ENCODE measurements around the gene PARD3B. TPM values are rescaled to one million over a fixed set of nuclear protein-coding genes. Genes with fewer than 3 reads are reported as not detected.

PARD3B gene
- total and polyA plus RNA-seq, 2 of the 8 experiments (the other 6 are each of a cell fraction or from before 2014, with no cell fraction given) = 1.2 to 5.7 TPM

DNA sequence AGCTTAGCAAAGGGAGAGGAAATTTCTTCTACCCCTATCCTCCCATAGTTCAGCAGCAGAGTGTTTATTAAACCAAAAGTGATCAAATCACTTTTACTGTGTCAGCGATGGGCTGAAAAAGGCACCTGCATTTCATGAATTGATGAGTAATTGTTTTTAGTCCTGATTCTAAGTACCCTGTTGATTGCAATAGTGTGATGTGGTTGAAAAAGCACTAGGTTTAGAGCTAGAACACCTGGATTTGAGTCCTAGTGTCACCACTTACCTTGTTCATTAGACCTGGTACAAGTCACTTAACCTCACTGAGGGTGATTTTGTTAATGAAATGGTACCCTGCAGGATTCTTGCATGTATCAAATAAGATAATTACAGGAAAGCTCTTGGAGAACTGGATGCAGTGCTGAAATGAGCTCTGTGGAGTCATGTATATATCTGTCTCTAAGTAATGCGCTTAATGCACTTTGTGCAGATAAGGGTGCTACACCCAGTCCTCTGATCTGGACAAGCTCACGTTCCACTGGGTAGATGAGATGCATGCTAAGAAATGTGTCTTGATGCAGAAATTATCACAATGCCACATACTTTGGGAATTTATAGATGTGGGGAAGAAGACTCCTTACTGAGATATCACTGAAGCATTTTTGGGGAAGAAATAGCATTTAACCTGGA is 289.6 kb downstream of the PARD3B start:
- H3K23me2 ChIP-seq (ENCODE audit: low read depth, low read length) = no peaks in the 10 kb centered on the region
- no peaks in the 10 kb centered on the region for H3K27me3 ChIP-seq (replicated peaks in 1 of 4; ENCODE audit: control insufficient read depth in 3 of 4, extremely low read depth in 1 of 4, insufficient read depth in 3 of 4, low read length in 3 of 4)
- no peak overlapping the region for H3K23ac ChIP-seq (ENCODE audit: insufficient read length)
- H4K8ac ChIP-seq (ENCODE audit: extremely low read depth, insufficient read depth, low read length) = no peak overlapping the region
- DNase-seq (ENCODE audit: low read depth in 1 of 2, low spot score in 2 of 2) = no peak
- H3K9me3 ChIP-seq (ENCODE audit: insufficient read depth in 2 of 2, low read depth in 1 of 2, low read length in 1 of 2) = no peaks in the 10 kb centered on the region
- TF ChIP-seq FOSL1 (IDR thresholded peaks at IDR 0.05; ENCODE audit: insufficient read depth, low read depth, low read length) (no peak), JUND (IDR thresholded peaks at IDR 0.05; ENCODE audit: low read length) (no peak), EP300 (IDR thresholded peaks at IDR 0.05; ENCODE audit: borderline replicate concordance in 1 of 2, low read depth in 2 of 2, low read length in 2 of 2) (no peak), CREB1 (IDR thresholded peaks at IDR 0.05) (no peak), EZH2 (IDR thresholded peaks at IDR 0.05; ENCODE audit: low read depth, low read length, severe bottlenecking) (no peak)
- H3K4ac ChIP-seq (replicated peaks; ENCODE audit: insufficient read length, low read depth, low read length) = no peak overlapping the region
- no peak for FAIRE-seq
- H3K79me2 ChIP-seq (ENCODE audit: control insufficient read depth in 1 of 2, insufficient read depth in 2 of 2, low read length in 2 of 2) = no peaks in the 10 kb centered on the region
- no peaks in the 10 kb centered on the region for H3K79me1 ChIP-seq (ENCODE audit: low read depth, low read length)
- no peak overlapping the region for H4K91ac ChIP-seq (replicated peaks; ENCODE audit: insufficient read length, low read length)
- no peak overlapping the region for H3K56ac ChIP-seq (replicated peaks; ENCODE audit: insufficient read length, low read depth, low read length)
- POLR2A ChIA-PET (ENCODE audit: partially characterized antibody) = no interaction called here
- no peak overlapping the region for H3K4me3 ChIP-seq (ENCODE audit: extremely low read depth in 1 of 4, insufficient read depth in 2 of 4, low read depth in 3 of 4, low read length in 4 of 4)
- H3K4me1 ChIP-seq (replicated peaks in 1 of 4; ENCODE audit: control insufficient read depth in 3 of 4, insufficient read depth in 4 of 4, low read length in 3 of 4) = no peaks in the 10 kb centered on the region
- H3K9ac ChIP-seq (replicated peaks in 1 of 4; ENCODE audit: extremely low read depth in 1 of 4, low read depth in 3 of 4, low read length in 3 of 4) = no peak overlapping the region
- CTCF ChIA-PET (ENCODE audit: partially characterized antibody) = no interaction called here
- no peak overlapping the region for H3K4me2 ChIP-seq (ENCODE audit: insufficient read depth in 1 of 2, low read depth in 2 of 2, low read length in 2 of 2)
- H3K36me3 ChIP-seq (ENCODE audit: control insufficient read depth in 2 of 4, insufficient read depth in 4 of 4, low read length in 3 of 4) = no peaks in the 10 kb centered on the region
- H2BK15ac ChIP-seq (ENCODE audit: low read length) = no peak overlapping the region
- no peak overlapping the region for H2BK5ac ChIP-seq (ENCODE audit: low read depth, low read length)
- no peak overlapping the region for H2BK12ac ChIP-seq (ENCODE audit: low read depth, low read length)
- H2AK5ac ChIP-seq (ENCODE audit: low read depth, low read length) = no peak overlapping the region
- H4K20me1 ChIP-seq (replicated peaks in 1 of 2; ENCODE audit: control insufficient read depth in 1 of 2, insufficient read depth in 2 of 2, low read length in 2 of 2) = no peaks in the 10 kb centered on the region
- 97% methylated on average over 3 of the region's 3 CpGs; no CpG with 5 or more reads in 1 of the 2 experiments for WGBS, 2 experiments (ENCODE audit: extremely low coverage in 1 of 2, insufficient coverage in 1 of 2, insufficient read length in 1 of 2, insufficient replicate concordance in 2 of 2, low coverage in 1 of 2, low lambda C conversion rate in 2 of 2, missing lambda C conversion rate in 1 of 2)
- no peak overlapping the region for H4K5ac ChIP-seq (ENCODE audit: insufficient read length, low read depth, low read length)
- no peak overlapping the region for H2BK20ac ChIP-seq (ENCODE audit: low read length)
- H3K27ac ChIP-seq (ENCODE audit: low read depth, low read length) = no peak overlapping the region
- no peak overlapping the region for H2AFZ ChIP-seq (ENCODE audit: low read length)
- no peak overlapping the region for H2BK120ac ChIP-seq (replicated peaks; ENCODE audit: low read depth, low read length)
- no peak overlapping the region for H3K18ac ChIP-seq (ENCODE audit: extremely low read depth, low read length)
- H3K14ac ChIP-seq (ENCODE audit: insufficient read length) = no peak overlapping the region

Measured in H1 (cell line).